Measurements from ENCODE around the gene ZSCAN10. TPM values are rescaled to one million over a fixed set of nuclear protein-coding genes. Genes with fewer than 3 reads are reported as not detected.

The ZSCAN10 gene
- total and polyA plus RNA-seq, 2 of the 13 experiments (the other 11 are each of a cell fraction or from before 2014, with no cell fraction given), result not detected

DNA sequence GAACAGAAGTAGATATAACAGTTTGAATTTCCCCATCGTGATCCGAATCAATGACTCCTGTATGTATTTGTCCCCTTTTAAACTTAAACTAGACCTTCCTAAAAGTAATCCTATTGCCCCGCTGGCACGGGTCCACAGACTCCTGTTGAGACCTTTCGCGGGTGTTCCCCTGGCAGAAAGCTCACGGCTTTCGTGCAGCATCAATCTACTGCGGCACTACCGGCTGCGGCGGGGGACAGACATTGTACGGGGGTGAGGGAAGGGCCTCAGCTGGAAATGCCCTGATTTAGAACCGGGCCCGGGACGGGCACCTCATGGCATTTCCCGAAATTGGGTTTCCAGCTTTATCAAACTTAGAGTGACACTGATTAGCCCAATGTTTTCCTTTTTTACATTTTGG is 19.1 kb downstream of the ZSCAN10 start:
- TF ChIP-seq ZBTB42 (CRISPR knock-in tag; IDR thresholded peaks at IDR 0.05) (no peak), ETV6 (CRISPR knock-in tag; conservative IDR thresholded peaks at IDR 0.05) (no peak), ZNF562 (CRISPR knock-in tag; IDR thresholded peaks at IDR 0.05; ENCODE audit: borderline replicate concordance) (no peak), IKZF4 (CRISPR knock-in tag; IDR thresholded peaks at IDR 0.05; ENCODE audit: borderline replicate concordance, low read depth, not compliant biosample characterization) (no peak), ZNF160 (CRISPR knock-in tag; IDR thresholded peaks at IDR 0.05) (no peak), ZNF678 (CRISPR knock-in tag; IDR thresholded peaks at IDR 0.05) (no peak), CENPX (CRISPR knock-in tag; IDR thresholded peaks at IDR 0.05) (no peak), HOXA5 (CRISPR knock-in tag; IDR thresholded peaks at IDR 0.05) (no peak), ISL2 (CRISPR knock-in tag; IDR thresholded peaks at IDR 0.05) (no peak), REL (CRISPR knock-in tag; conservative IDR thresholded peaks at IDR 0.05) (no peak), ZNF124 (CRISPR knock-in tag; IDR thresholded peaks at IDR 0.05) (no peak)
- in situ Hi-C loops (cut with HindIII; ENCODE audit: extremely low pct_ligation_motif_present, low pct_unique_long_range_greater_than_20kb) (no loop called here), intact Hi-C loops (cut with micrococcal nuclease; ENCODE audit: unreplicated experiment) (no loop called here)
- Histone ChIP-seq H3K36me3 (replicated peaks in 1 of 2; ENCODE audit: control insufficient read depth in 1 of 2, insufficient read depth in 2 of 2, low read length in 2 of 2) (no peaks in the 10 kb centered on the region), H3K9me3 (ENCODE audit: low read length) (no peaks in the 10 kb centered on the region), H3K4me2 (ENCODE audit: low read depth, low read length) (no peak overlapping the region), H3K27me3 (ENCODE audit: control insufficient read depth in 1 of 2, insufficient read depth in 2 of 2, low read length in 2 of 2) (peaks cover 2 to 5% of the 10 kb centered on the region in 2 experiments; a peak in 2 of 5 replicates), H3K4me3 (replicated peaks in 1 of 3; ENCODE audit: insufficient read depth in 1 of 3, low read depth in 2 of 3, low read length in 3 of 3) (no peak overlapping the region), H3K27ac (ENCODE audit: extremely low read length, insufficient read depth, low read length) (no peak overlapping the region), H2AFZ (ENCODE audit: low read length) (no peak overlapping the region), H3K79me2 (ENCODE audit: insufficient read depth, low read length) (no peaks in the 10 kb centered on the region), H3K4me1 (ENCODE audit: insufficient read depth, low read length) (peaks cover 22% of the 10 kb centered on the region), H3K9ac (ENCODE audit: insufficient read depth, low read depth, low read length) (no peak overlapping the region), H4K20me1 (ENCODE audit: insufficient read depth, low read length) (no peaks in the 10 kb centered on the region)
- BruUV-seq (replicated peaks), result no TSS peak
- DNase-seq (ENCODE audit: low spot score) (no peak), ATAC-seq (no peak), FAIRE-seq (no peak)
- ChIA-PET CTCF (ENCODE audit: low intra/inter-chr PET ratio, low total read pairs) (no interaction called here), POLR2A (interaction anchor here (0.7 to 1.5 kb wide), 3 partner anchors 15 to 55 kb away, joined by 3 to 8 read pairs (median 4); partner anchors contain the start of genes IL32 and ZNF213)
- 34% methylated on average over 16 of the region's 17 CpGs for WGBS (ENCODE audit: low lambda C conversion rate)
